Right lobe of liver (tissue), 4 donors: ENCODE results near the gene PSME2.

ENCODE experiments used
- POLR2A ChIP-seq: fragments of 450-650 bp; IDR thresholded peaks from one replicate; pipeline ENCODE4 v1.6.1; 2017; ENCODE audit warnings: antibody characterized with exemption, mild to moderate bottlenecking
- TF ChIP-seq, protein P1 (sequence below), 4 donors: fragments of 200-600 bp in 3 of 4; fragments of 450-650 bp in 1 of 4; IDR thresholded peaks; one replicate each; pipeline versions ENCODE4 v1.5.1 to v1.8.0; 2016 to 2022; ENCODE audit warnings: antibody characterized with exemption in 4 of 4, mild to moderate bottlenecking in 2 of 4
- donor health status: DM: no; HTN: no; CAD: no.
- donor health status: DM: no; HTN: no; CAD: no.
- donor health status: DM: no; HTN: yes; CAD: no.

DNA sequence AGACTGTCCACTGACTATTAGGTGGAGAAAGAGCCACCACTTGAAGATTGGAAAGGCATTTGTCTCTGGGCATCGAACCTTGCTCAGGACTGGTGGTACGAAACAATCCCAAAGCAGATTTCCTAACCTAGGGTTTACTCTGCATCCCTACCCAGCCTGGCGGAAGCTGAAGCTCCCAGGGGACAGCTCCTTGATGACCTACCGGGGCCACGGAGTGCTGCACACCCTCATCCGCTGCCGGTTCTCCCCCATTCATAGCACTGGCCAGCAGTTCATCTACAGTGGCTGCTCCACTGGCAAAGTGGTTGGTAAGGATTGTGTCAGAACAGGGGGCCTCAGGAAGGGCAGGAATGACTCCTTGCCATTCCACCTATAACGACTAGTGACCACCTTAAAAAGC lies 25.2 kb downstream of the PSME2 start:
- TF ChIP-seq, protein P1, sequence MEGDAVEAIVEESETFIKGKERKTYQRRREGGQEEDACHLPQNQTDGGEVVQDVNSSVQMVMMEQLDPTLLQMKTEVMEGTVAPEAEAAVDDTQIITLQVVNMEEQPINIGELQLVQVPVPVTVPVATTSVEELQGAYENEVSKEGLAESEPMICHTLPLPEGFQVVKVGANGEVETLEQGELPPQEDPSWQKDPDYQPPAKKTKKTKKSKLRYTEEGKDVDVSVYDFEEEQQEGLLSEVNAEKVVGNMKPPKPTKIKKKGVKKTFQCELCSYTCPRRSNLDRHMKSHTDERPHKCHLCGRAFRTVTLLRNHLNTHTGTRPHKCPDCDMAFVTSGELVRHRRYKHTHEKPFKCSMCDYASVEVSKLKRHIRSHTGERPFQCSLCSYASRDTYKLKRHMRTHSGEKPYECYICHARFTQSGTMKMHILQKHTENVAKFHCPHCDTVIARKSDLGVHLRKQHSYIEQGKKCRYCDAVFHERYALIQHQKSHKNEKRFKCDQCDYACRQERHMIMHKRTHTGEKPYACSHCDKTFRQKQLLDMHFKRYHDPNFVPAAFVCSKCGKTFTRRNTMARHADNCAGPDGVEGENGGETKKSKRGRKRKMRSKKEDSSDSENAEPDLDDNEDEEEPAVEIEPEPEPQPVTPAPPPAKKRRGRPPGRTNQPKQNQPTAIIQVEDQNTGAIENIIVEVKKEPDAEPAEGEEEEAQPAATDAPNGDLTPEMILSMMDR (IDR thresholded peaks at IDR 0.05): no peak
- TF ChIP-seq POLR2A: no peak
